CD14-positive monocyte (primary cell): ENCODE measurements around the gene SLC25A23. TPM values are rescaled to one million over a fixed set of nuclear protein-coding genes. Genes with fewer than 3 reads are reported as not detected.

ENCODE experiments used
- DNase-seq, 3 donors: peaks; one replicate each; pipeline ENCODE4 v3.0.0-alpha.2; 2011 to 2022
- H2AFZ ChIP-seq: 2 replicates; pipeline ENCODE4 v1.6.0; 2012; ENCODE audit warnings: mild to moderate bottlenecking, low read depth, low read length, inconsistent platforms; ENCODE audit not compliant: insufficient read depth, poor library complexity, severe bottlenecking
- H3K27ac ChIP-seq, 2 donors: 1 replicate in 1 of 2; 2 replicates in 1 of 2; pipeline ENCODE4 v1.5.1; 2012 to 2013; ENCODE audit warnings: low read length in 2 of 2, control low read depth in 1 of 2, inconsistent platforms in 1 of 2, low read depth in 1 of 2, mild to moderate bottlenecking in 1 of 2
- H3K27me3 ChIP-seq, 2 donors: one replicate each; pipeline versions ENCODE4 v1.6.0 to v1.6.1; 2011 to 2013; ENCODE audit warnings: low read length in 2 of 2; ENCODE audit not compliant: control insufficient read depth in 2 of 2, insufficient read depth in 2 of 2
- H3K36me3 ChIP-seq, 2 donors: replicated peaks in 1 of 2; 1 replicate in 1 of 2; 2 replicates in 1 of 2; pipeline versions ENCODE4 v1.5.1 to v1.6.1; 2012 to 2013; ENCODE audit warnings: low read length in 2 of 2, control low read depth in 1 of 2, inconsistent platforms in 1 of 2, mild to moderate bottlenecking in 1 of 2; ENCODE audit not compliant: insufficient read depth in 2 of 2, control insufficient read depth in 1 of 2
- H3K4me1 ChIP-seq, 2 donors: 1 replicate in 1 of 2; 2 replicates in 1 of 2; pipeline versions ENCODE4 v1.5.1 to v1.6.1; 2012 to 2013; ENCODE audit warnings: low read length in 2 of 2, control low read depth in 1 of 2, inconsistent platforms in 1 of 2, mild to moderate bottlenecking in 1 of 2, moderate library complexity in 1 of 2; ENCODE audit not compliant: insufficient read depth in 2 of 2, control insufficient read depth in 1 of 2
- H3K4me2 ChIP-seq: replicated peaks from 2 replicates; pipeline ENCODE3; 2012; ENCODE audit warnings: low read length, moderate library complexity, mild to moderate bottlenecking; ENCODE audit not compliant: poor library complexity, severe bottlenecking; ENCODE audit errors: extremely low read depth
- H3K4me3 ChIP-seq, 3 experiments: fragments of 200-600 bp in 1 of 3; sonication (generic) in 1 of 3; replicated peaks in 1 of 3; 1 replicate in 2 of 3; 2 replicates in 1 of 3; pipeline ENCODE4 v1.5.1; 2011 to 2013; ENCODE audit warnings: low read length in 3 of 3, mild to moderate bottlenecking in 3 of 3, control low read depth in 2 of 3, low read depth in 2 of 3, inconsistent platforms in 1 of 3, moderate library complexity in 1 of 3
- H3K79me2 ChIP-seq: 2 replicates; pipeline ENCODE4 v1.6.0; 2012; ENCODE audit warnings: mild to moderate bottlenecking, control low read depth, inconsistent platforms, low read length, moderate library complexity; ENCODE audit not compliant: insufficient read depth
- H3K9ac ChIP-seq: 2 replicates; pipeline ENCODE4 v1.6.0; 2017; ENCODE audit warnings: low read length, mild to moderate bottlenecking; ENCODE audit not compliant: insufficient read depth, poor library complexity, severe bottlenecking
- H3K9me3 ChIP-seq, 2 donors: replicated peaks in 1 of 2; 1 replicate in 1 of 2; 2 replicates in 1 of 2; pipeline versions ENCODE4 v1.5.1 to v1.6.1; 2012 to 2013; ENCODE audit warnings: low read length in 2 of 2, control low read depth in 1 of 2; ENCODE audit not compliant: control insufficient read depth in 1 of 2, insufficient read depth in 1 of 2
- H4K20me1 ChIP-seq: 2 replicates; pipeline ENCODE4 v1.6.0; 2012; ENCODE audit warnings: mild to moderate bottlenecking, low read length, control low read depth, moderate library complexity; ENCODE audit not compliant: insufficient read depth
- H3K27ac Mint-ChIP-seq, 7 donors: one replicate each; pipeline ENCODE4 v1.8.0; 2020; ENCODE audit warnings: mild to moderate bottlenecking in 7 of 7, mixed read lengths in 7 of 7, moderate library complexity in 6 of 7, inconsistent platforms in 2 of 7
- H3K27me3 Mint-ChIP-seq, 3 donors: one replicate each; pipeline ENCODE4 v1.8.0; 2021 to 2022; ENCODE audit warnings: low read depth in 3 of 3, mild to moderate bottlenecking in 3 of 3, mixed read lengths in 3 of 3, moderate library complexity in 3 of 3, inconsistent platforms in 1 of 3
- H3K36me3 Mint-ChIP-seq, 2 donors: one replicate each; pipeline ENCODE4 v1.8.0; 2020; ENCODE audit warnings: mixed read lengths in 2 of 2, inconsistent platforms in 1 of 2, mild to moderate bottlenecking in 1 of 2
- H3K4me1 Mint-ChIP-seq: one replicate; pipeline ENCODE4 v1.8.0; 2020; ENCODE audit warnings: mild to moderate bottlenecking, mixed read lengths
- H3K4me3 Mint-ChIP-seq, 2 donors: one replicate each; pipeline ENCODE4 v1.8.0; 2020; ENCODE audit warnings: mild to moderate bottlenecking in 2 of 2, mixed read lengths in 2 of 2, moderate library complexity in 1 of 2
- H3K9me3 Mint-ChIP-seq, 7 donors: one replicate each; pipeline ENCODE4 v1.8.0; 2020 to 2022; ENCODE audit warnings: mixed read lengths in 7 of 7, mild to moderate bottlenecking in 6 of 7, moderate library complexity in 6 of 7, inconsistent platforms in 2 of 7
- CTCF ChIP-seq: fragments of 200-600 bp; IDR thresholded peaks from one replicate; pipeline ENCODE4 v1.8.0; 2022; ENCODE audit warnings: antibody characterized with exemption, mild to moderate bottlenecking
- WGBS: methylation state at CpG from one replicate; pipeline ENCODE4 v1.1.5; 2013; ENCODE audit warnings: missing lambda C conversion rate; ENCODE audit not compliant: insufficient coverage; 5-methylcytosine and 5-hydroxymethylcytosine counted together
- intact Hi-C, 2 donors: fragments of 100-400 bp; cut with micrococcal nuclease; formaldehyde crosslinking; loops; one replicate each; pipeline versions ENCODE4 v1.15.0 to v1.15.1; 2023
- polyA plus RNA-seq, 3 donors: library from polyadenylated mRNA; depleted of rRNA in 1 of 3; unstranded in 2 of 3; stranded (reverse) in 1 of 3; fragments of 300-500 nt in 2 of 3; fragments of >200 nt in 1 of 3; fragmentation: Illumina TruSeq in 2 of 3; gene quantifications; 1 replicate in 2 of 3; 2 replicates in 1 of 3; pipeline ENCODE4 v1.2.3, GENCODE V29; 2012 to 2021

The SLC25A23 gene
- polyA plus RNA-seq, 3 donors = 0.11 to 0.15 TPM; not detected in 1

- no peak for TF ChIP-seq CTCF
- Histone ChIP-seq H4K20me1 (no peaks in the 10 kb centered on the region), H3K9ac (peak overlapping the region; percentile 61), H2AFZ (peak overlapping the region; percentile 88), H3K27me3 (peaks cover 0 to 34% of the 10 kb centered on the region in 2 donors), H3K36me3 (no peaks in the 10 kb centered on the region), H3K4me3 (peak overlapping the region; percentile 39 to 87 (median 79)), H3K9me3 (peaks cover 3 to 11% of the 10 kb centered on the region in 2 donors), H3K79me2 (no peaks in the 10 kb centered on the region), H3K27ac (peak overlapping the region in 1 of 2 donors; percentile 43), H3K4me2 (peak overlapping the region; percentile 94), H3K4me1 (peaks cover 15 to 28% of the 10 kb centered on the region in 2 donors)
- peak; percentile 79 to 88 (median 83) for DNase-seq
- Mint-ChIP-seq H3K4me1 (peaks cover 14% of the 10 kb centered on the region), H3K27me3 (peaks cover 33 to 52% (median 43%) of the 10 kb centered on the region in 3 donors), H3K4me3 (peak overlapping the region; percentile 92 to 98), H3K27ac (peak overlapping the region in 4 of 7 donors; percentile 24 to 79 (median 62)), H3K9me3 (peaks cover 2 to 21% (median 8%) of the 10 kb centered on the region in 7 donors), H3K36me3 (peaks cover 0 to 6% of the 10 kb centered on the region in 2 donors)
- intact Hi-C loops = no loop called here
- under 1% methylated on average over 49 of the region's 57 CpGs for WGBS
Measured at GRCh38 chr19:6460099-6460884, 700 bp upstream of the SLC25A23 start.

- no peaks in the 10 kb centered on the region for H3K36me3 ChIP-seq
- no peak overlapping the region for H3K9ac ChIP-seq
- H3K27ac ChIP-seq = no peak overlapping the region
- H3K9me3 ChIP-seq = peaks cover 10 to 18% of the 10 kb centered on the region in 2 donors
- H3K36me3 Mint-ChIP-seq = peaks cover 0 to 6% of the 10 kb centered on the region in 2 donors
- intact Hi-C loops = no loop called here
- H3K4me1 ChIP-seq = peaks cover 11 to 21% of the 10 kb centered on the region in 2 donors
- H3K4me2 ChIP-seq = no peak overlapping the region
- H2AFZ ChIP-seq = peak overlapping the region; percentile 88
- peak overlapping the region in 1 of 7 donors; percentile 48 for H3K27ac Mint-ChIP-seq
- H3K79me2 ChIP-seq = no peaks in the 10 kb centered on the region
- no peak for TF ChIP-seq CTCF
- H3K27me3 Mint-ChIP-seq = peaks cover 19 to 37% (median 35%) of the 10 kb centered on the region in 3 donors
- H3K27me3 ChIP-seq = peaks cover 0 to 22% of the 10 kb centered on the region in 2 donors
- 73% methylated on average over 14 of the region's 16 CpGs for WGBS
- no peak overlapping the region for H3K4me3 ChIP-seq
- peak overlapping the region; percentile 67 to 81 for H3K4me3 Mint-ChIP-seq
- H4K20me1 ChIP-seq = no peaks in the 10 kb centered on the region
- H3K4me1 Mint-ChIP-seq = peaks cover 14% of the 10 kb centered on the region
- DNase-seq = no peak
- H3K9me3 Mint-ChIP-seq = peaks cover 8 to 34% (median 22%) of the 10 kb centered on the region in 7 donors
Measured at GRCh38 chr19:6458695-6459261, 814 bp downstream of the SLC25A23 start.
